Spleen (tissue), 7 donors: ENCODE results near the gene IGLL5.

ENCODE experiments used
- POLR2AphosphoS5 ChIP-seq, 3 donors: sonication (generic); formaldehyde crosslinking; IDR thresholded peaks; one replicate each; pipeline ENCODE4 v1.5.1; 2017; ENCODE audit warnings: antibody characterized with exemption in 3 of 3
- TF ChIP-seq, protein P1 (sequence below), 11 experiments: fragments of 200-600 bp in 7 of 11; fragments of 450-650 bp in 4 of 11; sonication (generic) in 4 of 11; IDR thresholded peaks in 8 of 11; conservative IDR thresholded peaks in 3 of 11; 1 replicate in 7 of 11; 2 replicates in 4 of 11; pipeline versions ENCODE4 v1.4.0 to v1.8.0; 2016 to 2021; ENCODE audit warnings: antibody characterized with exemption in 11 of 11, inconsistent platforms in 4 of 11, mild to moderate bottlenecking in 1 of 11
- donor health status: DM: no; HTN: no; CAD: no; lungs with moderate emphysema.
- donor health status: DM: no; HTN: no; CAD: no.
- donor health status: DM: no; HTN: no; CAD: no.

DNA sequence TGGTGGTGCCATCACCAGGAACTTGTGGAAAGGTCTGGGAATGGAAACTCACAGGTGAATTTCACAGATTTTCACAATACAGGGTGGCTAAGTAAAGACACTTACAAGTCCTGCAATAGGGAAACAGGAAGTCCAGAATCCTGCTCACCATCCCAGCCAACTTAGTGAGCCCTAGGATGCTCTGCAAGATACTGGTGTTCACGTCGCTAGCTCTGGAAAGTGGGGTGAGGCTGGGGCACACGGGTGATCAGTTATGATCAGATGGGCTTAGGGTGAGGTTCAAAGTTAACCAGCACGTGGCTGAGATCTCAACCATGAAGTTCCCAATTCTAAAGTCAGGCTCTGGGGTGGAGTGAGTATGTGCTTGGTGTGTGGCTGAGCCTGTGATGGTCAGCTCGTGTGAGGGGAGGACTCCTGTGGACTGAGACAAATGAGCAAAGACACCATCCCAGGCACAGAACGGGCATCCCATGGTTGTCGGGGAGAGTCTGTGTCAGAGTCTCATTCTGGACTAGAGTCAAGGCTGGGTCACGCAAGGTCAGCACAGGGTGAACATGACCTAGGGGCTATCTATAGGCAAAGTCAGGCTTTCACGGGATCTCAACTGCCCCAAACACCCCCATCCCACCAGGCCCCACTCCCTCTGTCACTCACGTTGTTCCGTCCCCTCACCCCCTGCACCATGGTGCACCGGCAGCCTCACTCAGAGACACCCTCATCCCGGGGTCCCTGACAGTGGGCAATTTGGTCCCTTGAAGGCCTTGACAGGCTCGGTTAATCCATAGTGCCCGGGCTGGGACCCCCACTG is 23.9 kb downstream of the IGLL5 start:
- TF ChIP-seq, protein P1, sequence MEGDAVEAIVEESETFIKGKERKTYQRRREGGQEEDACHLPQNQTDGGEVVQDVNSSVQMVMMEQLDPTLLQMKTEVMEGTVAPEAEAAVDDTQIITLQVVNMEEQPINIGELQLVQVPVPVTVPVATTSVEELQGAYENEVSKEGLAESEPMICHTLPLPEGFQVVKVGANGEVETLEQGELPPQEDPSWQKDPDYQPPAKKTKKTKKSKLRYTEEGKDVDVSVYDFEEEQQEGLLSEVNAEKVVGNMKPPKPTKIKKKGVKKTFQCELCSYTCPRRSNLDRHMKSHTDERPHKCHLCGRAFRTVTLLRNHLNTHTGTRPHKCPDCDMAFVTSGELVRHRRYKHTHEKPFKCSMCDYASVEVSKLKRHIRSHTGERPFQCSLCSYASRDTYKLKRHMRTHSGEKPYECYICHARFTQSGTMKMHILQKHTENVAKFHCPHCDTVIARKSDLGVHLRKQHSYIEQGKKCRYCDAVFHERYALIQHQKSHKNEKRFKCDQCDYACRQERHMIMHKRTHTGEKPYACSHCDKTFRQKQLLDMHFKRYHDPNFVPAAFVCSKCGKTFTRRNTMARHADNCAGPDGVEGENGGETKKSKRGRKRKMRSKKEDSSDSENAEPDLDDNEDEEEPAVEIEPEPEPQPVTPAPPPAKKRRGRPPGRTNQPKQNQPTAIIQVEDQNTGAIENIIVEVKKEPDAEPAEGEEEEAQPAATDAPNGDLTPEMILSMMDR (IDR thresholded peaks at IDR 0.05 in 8 of 11, conservative IDR thresholded peaks at IDR 0.05 in 3 of 11): no peak
- no peak for TF ChIP-seq POLR2AphosphoS5 (IDR thresholded peaks at IDR 0.05)
